ENCODE results near the gene EFCAB6.

Gene EFCAB6

DNA sequence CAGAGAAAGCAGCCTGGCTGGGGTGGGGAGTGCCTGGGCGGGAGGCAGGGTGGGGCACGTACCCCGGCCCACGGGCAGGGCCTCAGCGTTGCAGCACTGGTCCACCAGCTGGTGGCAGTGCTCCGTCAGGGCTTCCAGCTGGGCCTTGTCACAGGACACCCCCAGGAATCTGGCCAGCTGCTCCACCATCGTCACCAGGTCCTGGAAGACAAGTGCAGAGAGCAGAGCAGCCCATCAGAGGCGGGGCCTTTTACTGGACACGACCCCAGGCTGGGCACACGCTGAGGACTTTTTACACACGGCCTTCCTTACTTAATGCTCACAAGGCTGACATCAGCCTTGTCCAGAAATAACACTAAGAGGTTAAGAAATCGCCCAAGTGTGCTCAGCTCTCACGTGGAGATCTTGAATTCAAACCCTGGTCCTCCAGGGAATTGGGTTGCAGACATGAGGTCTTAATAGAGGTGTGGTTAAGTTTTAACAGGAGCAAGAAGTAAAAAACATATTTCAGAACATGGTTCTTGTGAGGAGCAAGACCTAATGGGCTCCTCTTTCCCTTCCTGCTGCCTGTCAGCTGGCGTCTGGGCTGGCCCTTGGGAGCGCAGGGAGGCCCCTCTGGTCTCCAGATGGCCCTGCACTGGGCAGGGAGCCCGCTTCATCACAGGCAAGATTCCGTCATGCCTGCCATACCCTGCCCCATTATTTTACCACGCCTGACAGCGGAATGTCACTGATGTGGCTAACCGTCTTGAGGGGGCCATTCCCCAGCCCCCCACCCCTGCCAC is 17.1 kb upstream of the EFCAB6 start:
- peak; percentile 85 for DNase-seq

DNA sequence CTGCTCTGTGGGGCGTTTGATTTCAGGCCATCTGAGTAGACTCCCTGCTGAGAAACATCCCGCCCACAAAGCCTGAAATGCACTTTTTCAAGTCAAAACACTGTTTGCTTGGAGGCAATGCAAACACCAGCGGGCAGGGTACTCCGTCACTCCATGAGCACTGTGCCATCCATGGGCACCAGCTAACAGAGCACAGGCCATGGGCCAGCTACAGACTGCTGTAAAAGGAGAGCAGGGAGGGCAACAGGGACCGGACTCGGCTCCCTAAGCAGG is 16.6 kb upstream of the EFCAB6 start:
- DNase-seq = no peak

DNA sequence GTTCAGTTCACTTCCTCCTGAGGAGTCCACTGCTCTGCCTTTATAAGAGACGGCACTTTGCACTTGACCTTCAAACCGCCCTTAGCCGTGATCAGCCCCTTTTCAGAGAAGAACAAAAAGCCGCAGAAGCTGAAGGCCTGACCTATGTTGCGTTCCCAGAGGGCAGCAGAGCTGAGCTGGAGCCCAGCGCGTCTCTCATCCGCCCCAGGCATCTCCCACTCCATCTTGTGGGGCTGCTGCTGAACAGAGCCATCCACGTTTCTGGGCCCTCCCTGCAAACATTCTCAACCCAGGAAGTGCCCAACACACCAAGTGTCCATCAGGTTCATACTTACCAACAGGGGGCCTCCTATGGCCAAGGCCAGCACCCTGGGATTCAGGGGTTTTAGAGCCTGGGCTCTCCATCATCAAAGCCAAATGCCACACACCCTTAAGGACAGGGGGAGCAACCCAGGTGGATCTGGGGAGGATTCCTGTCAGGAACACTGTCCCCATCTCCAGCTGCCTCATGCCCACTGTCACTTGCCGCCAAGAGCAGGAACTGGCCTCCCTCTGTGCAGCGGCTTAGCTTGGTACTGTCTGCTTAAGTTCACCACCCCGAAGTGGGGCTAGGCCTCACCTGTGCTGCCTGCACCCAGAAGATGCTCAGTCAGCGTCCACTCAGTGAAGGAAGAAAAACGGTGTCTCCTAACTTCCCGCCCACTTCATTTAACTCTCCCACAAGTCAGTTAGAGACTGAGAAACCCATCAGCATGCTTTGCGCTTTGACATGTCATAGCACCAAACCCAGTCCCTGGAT is 16.0 kb upstream of the EFCAB6 start:
- no peak for DNase-seq

- DNase-seq = no peak
Observed at GRCh38 chr22:43827003-43827735, 15.1 kb upstream of the EFCAB6 start.

DNA sequence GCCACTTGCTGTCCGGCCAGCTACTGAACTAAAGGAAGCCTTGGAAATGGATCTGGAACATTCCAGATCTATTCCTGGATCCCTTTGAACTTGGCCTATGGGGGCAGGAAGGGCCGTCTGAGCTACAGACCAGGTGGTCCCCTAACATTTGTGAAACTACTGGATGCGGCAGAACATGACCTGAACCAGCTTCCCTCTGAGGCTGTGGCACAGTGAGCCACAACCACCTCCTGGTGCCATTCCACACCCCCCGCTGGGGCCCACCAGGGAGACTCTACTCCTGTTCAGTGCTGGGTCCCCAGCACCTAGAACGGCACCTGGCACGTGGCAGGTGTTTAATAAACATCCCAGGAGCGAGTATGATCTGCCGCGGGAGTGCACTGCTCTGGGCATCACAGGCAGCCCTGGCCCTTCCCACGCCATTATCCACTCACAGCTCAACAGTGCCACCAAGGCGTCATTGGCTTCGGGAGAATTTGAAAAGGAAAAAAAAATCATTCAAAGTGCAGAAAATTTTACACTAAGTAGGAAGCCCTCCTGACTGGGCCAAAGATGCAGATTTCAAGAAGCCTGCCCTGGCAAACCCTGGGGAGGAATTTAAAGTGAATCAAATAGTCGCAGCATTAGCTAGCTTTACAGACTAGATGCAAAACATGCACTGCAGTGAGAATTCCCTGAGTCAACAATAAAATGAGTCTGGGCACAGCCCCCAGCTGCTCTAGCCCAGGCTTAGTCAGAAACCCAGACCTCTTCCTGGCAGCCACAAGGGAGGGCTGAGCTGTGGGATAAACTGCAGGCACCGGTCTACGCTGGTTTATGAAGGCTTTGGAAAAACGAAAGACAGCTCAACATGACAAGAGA is 14.3 kb upstream of the EFCAB6 start:
- DNase-seq = peak; percentile 81

GRCh38 chr22:43825651-43826050 is 13.5 kb upstream of the EFCAB6 start:
- no peak for DNase-seq

DNA sequence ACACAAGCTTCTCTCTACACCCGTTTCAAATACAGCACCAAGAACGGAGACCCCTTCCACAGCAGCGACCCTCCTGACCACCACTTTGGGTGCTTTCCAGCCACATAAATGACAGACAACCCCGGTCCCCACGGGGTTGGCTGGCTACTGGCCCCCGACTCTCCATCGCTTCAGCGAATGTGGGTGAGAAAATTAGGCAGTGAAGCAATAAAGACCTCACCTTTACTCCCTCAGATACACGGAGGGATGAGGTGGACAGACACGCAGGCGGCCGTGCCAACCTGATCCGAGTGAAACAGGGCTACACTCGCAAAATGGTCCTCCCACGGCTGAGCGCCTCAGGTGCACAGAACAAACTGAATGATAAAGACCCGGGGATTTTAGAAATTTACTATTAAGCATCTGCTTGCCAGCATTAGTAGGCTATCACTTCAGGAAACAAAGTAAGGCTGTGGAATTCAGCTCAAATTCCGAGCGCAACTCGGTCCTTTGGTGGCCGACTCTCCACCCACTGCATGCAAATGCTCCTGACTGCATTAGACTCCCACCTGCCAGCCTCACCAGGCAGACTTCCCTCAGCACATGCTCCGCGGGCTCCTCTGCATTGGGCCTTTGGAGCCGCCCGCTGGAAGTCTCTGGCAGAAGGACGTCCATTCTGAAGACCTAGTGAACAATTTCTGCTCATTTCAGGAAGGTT is 12.8 kb upstream of the EFCAB6 start:
- no peak for DNase-seq

DNA sequence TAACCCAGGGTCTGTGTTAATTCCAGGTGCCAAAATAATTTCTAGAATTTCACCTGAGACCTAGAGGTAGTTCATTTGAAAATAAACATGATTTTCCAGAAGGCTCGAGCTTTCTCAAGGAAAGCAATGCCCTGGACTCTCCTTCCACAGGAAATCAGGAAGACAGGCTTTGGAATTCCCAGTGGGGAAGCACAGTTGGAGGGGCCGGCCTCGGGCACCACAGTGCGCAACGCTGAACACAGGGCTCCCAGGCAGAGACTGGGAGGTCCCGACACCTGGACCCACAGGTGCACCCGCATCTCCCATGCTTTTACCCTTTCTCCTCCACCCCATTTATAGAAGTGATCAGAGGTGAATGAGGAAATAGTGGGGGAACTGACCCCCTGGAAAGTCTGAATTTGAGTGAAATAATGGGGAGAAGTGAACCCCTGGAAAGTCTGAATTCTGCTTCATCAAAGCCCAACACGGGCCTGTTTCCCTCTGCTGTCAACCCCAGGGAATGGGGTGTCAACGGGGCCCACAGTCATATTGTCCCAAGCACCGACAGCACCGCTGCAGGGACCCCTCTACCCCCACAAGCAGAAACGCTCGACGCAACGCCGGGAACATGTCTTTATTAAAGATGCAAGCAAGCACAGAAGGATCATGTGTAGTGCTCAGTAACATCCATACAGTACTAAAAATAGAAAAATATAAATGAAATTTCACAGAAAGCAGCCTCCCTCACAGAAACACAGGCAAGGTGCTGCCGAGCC is 12.0 kb upstream of the EFCAB6 start:
- DNase-seq = no peak

- DNase-seq = no peak
Observed at GRCh38 chr22:43823353-43823908, 11.3 kb upstream of the EFCAB6 start.

- DNase-seq = no peak
Observed at GRCh38 chr22:43821606-43822425, 9.7 kb upstream of the EFCAB6 start.

DNA sequence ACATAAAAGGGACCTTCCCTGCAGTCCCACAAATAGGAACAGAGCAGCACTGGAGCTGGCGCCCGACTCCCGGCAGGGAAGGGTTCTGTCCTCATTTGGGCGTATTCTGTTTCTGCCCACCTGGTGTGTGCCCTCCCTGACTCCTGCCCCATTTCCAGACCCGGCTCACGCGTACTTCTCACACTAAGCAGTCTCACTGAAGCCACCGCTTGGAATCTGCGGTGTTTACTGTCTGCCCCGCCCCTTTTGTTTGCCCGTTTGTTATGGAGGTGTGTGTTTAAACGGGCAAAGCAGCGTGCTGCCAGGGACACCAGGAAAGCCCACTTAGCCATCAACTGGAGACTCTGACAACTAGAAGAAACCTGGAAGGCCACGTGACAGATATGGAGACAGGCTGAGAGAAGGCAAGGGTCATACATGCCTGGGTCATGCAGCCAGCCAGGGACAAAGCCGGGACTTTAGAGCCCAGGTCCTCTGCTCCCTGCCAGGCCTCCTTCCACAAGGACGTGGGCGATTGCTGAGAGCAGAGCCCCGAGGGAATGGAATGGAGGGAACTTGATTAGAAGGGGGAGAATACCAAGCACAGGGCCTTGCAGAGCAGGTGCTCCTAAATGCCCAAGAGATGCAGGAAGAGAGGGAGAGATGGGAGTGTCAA is 8.7 kb upstream of the EFCAB6 start:
- no peak for DNase-seq

GRCh38 chr22:43819931-43820640 is 8.0 kb upstream of the EFCAB6 start:
- no peak for DNase-seq

- DNase-seq = no peak
Observed at GRCh38 chr22:43819421-43819921, 7.4 kb upstream of the EFCAB6 start.

DNA sequence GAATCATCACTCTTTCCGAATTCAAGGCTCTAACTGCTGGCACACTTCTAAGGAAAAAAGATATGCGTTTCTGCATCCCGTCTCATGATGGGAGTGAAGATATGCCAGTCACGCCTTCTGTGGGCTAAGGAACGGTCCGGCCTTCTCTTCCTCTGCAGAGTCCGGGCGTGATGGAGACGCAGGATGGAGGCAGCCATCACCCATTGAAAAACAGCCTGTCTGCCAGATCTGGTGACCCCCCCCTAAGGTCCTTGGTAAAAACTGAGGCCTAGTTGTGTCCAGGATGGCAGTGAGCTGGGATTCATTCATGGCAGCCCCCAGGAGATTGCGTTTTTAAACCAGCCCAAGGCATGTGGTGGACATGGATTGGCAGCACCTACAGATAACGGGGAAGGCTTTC is 6.9 kb upstream of the EFCAB6 start:
- DNase-seq = no peak

DNA sequence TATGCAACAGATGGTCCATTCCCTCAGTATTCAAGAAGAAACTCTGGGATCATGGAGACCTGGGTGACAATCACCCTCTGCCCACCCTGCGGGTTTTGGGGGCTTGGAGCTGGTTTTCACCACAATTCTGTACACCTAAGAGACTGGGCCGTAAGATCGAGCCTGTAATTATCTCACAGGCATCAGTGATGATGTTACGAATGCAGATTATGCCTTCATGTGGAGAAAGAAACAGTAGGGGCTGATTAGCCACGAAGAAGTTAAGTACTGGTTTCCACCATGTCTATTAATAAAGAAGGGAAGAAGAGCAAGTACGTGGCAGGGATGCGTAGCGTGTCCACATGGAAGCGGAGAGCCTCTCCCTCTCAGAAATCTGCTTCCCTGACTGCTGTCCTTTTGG is 5.3 kb upstream of the EFCAB6 start:
- no peak for DNase-seq

DNA sequence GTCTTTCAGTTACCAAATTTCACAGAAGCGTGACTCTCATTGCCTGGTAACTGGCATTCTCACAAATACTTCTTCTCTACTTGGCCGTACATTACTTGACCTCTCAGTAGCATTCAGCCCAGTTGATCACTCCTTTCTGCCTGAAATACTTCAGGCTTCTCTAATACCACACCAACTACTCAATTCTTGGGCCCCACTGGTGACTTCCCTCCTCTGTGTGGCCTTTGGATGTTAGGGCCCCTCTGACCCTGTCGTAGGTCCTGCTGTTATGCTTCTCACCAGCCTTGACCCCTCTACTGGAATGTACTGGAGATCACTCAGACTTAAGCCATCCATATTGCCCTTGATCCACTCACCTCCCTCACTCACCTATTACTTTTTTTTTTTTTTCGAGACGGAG is 2.2 kb upstream of the EFCAB6 start:
- no peak for DNase-seq

DNA sequence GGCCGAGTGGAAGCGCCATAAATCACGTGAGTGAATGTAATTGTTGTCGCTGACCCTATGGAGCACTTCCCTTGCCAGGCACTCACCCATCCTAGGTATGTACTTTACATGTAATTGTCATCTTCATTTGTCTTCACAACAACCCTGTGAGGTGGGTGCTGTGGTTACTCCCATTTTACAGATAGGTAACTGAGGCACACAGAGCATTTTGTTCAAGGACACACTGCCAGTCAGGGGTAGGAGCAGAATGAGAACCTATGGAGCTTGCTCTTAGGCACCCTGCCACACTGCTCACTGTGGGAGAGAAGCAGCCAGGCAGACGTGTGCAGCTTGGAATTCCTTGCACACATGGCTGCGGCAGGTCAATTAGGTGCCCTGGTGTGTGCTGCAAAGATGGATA is 785 bp upstream of the EFCAB6 start:
- DNase-seq = no peak

- no peak for DNase-seq
Observed at GRCh38 chr22:43811777-43812148, 342 bp downstream of the EFCAB6 start.
